GM19023 (cell line): ENCODE results near the gene ARHGEF11.

ENCODE experiments used
- ATAC-seq: cut with Tn5 transposase; IDR thresholded peaks from one replicate; pipeline ENCODE4 v1.9.1; 2021; ENCODE audit warnings: mild to moderate bottlenecking, moderate library complexity; ENCODE audit not compliant: unreplicated experiment

The ARHGEF11 gene

GRCh38 chr1:156898161-156898566, 147.4 kb downstream of the ARHGEF11 start:
- no peak for ATAC-seq

- no peak for ATAC-seq
Observed at GRCh38 chr1:156897078-156897825, 148.3 kb downstream of the ARHGEF11 start.

GRCh38 chr1:156896490-156897033, 149.0 kb downstream of the ARHGEF11 start:
- ATAC-seq, result no peak

- ATAC-seq, result no peak
Observed at GRCh38 chr1:156895927-156896326, 149.6 kb downstream of the ARHGEF11 start.

GRCh38 chr1:156895455-156895812, 150.1 kb downstream of the ARHGEF11 start:
- ATAC-seq, result no peak

GRCh38 chr1:156894711-156895454, 150.7 kb downstream of the ARHGEF11 start:
- ATAC-seq, result no peak

GRCh38 chr1:156894001-156894400, 151.5 kb downstream of the ARHGEF11 start:
- ATAC-seq, result no peak

GRCh38 chr1:156893048-156893953, 152.2 kb downstream of the ARHGEF11 start, which contains the start of gene PEAR1:
Gene PEAR1 (plus strand): TSS chr1:156893718. CDS start chr1:156903927, 10,209 bp downstream.
- no peak for ATAC-seq

GRCh38 chr1:156892190-156893047, 153.1 kb downstream of the ARHGEF11 start:
- no peak for ATAC-seq

GRCh38 chr1:156889802-156890580, 155.6 kb downstream of the ARHGEF11 start:
- no peak for ATAC-seq

GRCh38 chr1:156887734-156888133, 157.8 kb downstream of the ARHGEF11 start:
- ATAC-seq, result no peak

DNA sequence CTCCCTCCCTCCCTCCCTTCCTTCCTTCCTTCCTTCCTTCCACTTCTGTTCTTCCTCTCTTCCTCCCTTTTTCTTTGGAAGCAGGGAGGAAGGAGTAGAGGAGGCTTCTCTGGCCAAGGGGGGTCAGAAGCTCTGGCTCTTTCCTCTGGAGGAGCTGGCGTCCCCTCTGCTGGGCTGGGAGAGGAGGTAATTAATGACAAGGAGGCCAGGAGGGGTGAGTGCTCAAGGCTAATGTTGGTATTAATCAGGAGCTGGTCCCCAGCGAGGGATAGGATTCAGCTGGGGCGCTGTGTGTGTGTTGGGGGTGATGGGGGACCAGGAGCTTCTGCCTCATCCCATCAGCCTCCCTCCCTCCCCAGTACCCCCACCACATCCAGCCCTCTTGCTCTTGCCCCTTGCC, 158.2 kb downstream of the ARHGEF11 start:
- ATAC-seq, result no peak

- ATAC-seq, result no peak
Observed at GRCh38 chr1:156886583-156887281, 158.8 kb downstream of the ARHGEF11 start.

DNA sequence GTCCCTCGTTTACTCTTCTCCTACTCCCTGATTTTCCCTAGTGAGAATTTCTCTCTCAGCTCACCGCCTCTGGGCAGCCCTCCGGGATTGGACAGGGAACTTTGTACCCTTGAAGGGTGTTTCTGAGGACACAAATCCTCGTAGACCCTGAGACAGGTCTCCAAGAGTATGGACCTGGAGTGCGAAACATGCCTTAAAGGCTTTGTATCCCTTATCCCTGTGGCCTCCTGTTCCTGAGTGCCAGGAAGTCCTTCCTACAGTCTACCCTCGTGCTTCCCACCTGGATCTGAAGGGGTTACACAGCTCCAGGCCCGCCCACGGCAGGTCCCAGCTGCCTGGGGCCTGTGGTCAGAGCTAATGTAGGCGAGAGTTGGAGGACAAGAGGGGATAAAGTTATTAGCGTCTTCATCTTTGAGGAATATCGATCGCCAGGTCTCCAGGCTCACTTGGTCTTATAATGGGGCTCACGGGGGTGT, 159.6 kb downstream of the ARHGEF11 start:
- ATAC-seq, result no peak

- no peak for ATAC-seq
Observed at GRCh38 chr1:156885314-156885713, 160.2 kb downstream of the ARHGEF11 start.
